H9 (cell line): ENCODE results near the gene MEP1A. TPM values are rescaled to one million over a fixed set of nuclear protein-coding genes. Genes with fewer than 3 reads are reported as not detected.
A peak's percentile ranks its signal among the peaks of the same experiment; 100 is the strongest.

Experiments
- DNase-seq: peaks from one replicate; pipeline ENCODE4 v3.0.0-alpha.2; 2017
- H2AFZ ChIP-seq: one replicate; pipeline ENCODE4 v1.6.1; 2013; ENCODE audit warnings: mild to moderate bottlenecking, low read length, control low read depth, moderate library complexity
- H2AK5ac ChIP-seq: 2 replicates; pipeline ENCODE4 v1.6.1; 2013; ENCODE audit warnings: low read length, control low read depth, mixed read lengths; ENCODE audit not compliant: insufficient read length
- H2BK120ac ChIP-seq: one replicate; pipeline ENCODE4 v1.6.1; 2013; ENCODE audit warnings: low read depth, mild to moderate bottlenecking, low read length, control low read depth, inconsistent platforms; ENCODE audit not compliant: poor library complexity, severe bottlenecking
- H2BK12ac ChIP-seq: 2 replicates; pipeline ENCODE4 v1.6.1; 2013; ENCODE audit warnings: low read length, control low read depth, mixed read lengths, low read depth; ENCODE audit not compliant: insufficient read length
- H2BK15ac ChIP-seq: 2 replicates; pipeline ENCODE4 v1.6.1; 2013; ENCODE audit warnings: low read depth, low read length, control low read depth
- H2BK20ac ChIP-seq: one replicate; pipeline ENCODE4 v1.6.1; 2013; ENCODE audit warnings: low read depth, mild to moderate bottlenecking, low read length, control low read depth, inconsistent platforms; ENCODE audit not compliant: poor library complexity, severe bottlenecking
- H2BK5ac ChIP-seq: 2 replicates; pipeline ENCODE4 v1.6.1; 2013; ENCODE audit warnings: low read length, control low read depth, mixed read lengths; ENCODE audit not compliant: insufficient read length
- H3K14ac ChIP-seq: 2 replicates; pipeline ENCODE4 v1.6.1; 2013; ENCODE audit warnings: low read length, control low read depth; ENCODE audit not compliant: insufficient read depth
- H3K18ac ChIP-seq: 2 replicates; pipeline ENCODE4 v1.6.1; 2013; ENCODE audit warnings: low read depth, mild to moderate bottlenecking, mixed read lengths, low read length, control low read depth; ENCODE audit not compliant: insufficient read length
- H3K23ac ChIP-seq: 2 replicates; pipeline ENCODE4 v1.6.1; 2013; ENCODE audit warnings: low read length, control low read depth, mixed read lengths, low read depth; ENCODE audit not compliant: insufficient read length
- H3K23me2 ChIP-seq: 2 replicates; pipeline ENCODE4 v1.6.1; 2013; ENCODE audit warnings: low read depth, mild to moderate bottlenecking, mixed read lengths, low read length, control low read depth; ENCODE audit not compliant: insufficient read length, poor library complexity, severe bottlenecking
- H3K27ac ChIP-seq: 2 replicates; pipeline ENCODE4 v1.5.1; 2013; ENCODE audit warnings: low read length, control low read depth, mixed read lengths, low read depth; ENCODE audit not compliant: insufficient read length
- H3K27me3 ChIP-seq: 2 replicates; pipeline ENCODE4 v1.6.1; 2013; ENCODE audit warnings: low read length, control low read depth, inconsistent platforms; ENCODE audit not compliant: insufficient read depth
- H3K4ac ChIP-seq: 2 replicates; pipeline ENCODE4 v1.6.1; 2013; ENCODE audit warnings: low read depth, mild to moderate bottlenecking, control low read depth, inconsistent platforms, low read length, moderate library complexity
- H3K4me1 ChIP-seq: 2 replicates; pipeline ENCODE4 v1.6.1; 2013; ENCODE audit warnings: low read length, control low read depth, inconsistent platforms; ENCODE audit not compliant: insufficient read depth
- H3K4me2 ChIP-seq: 2 replicates; pipeline ENCODE4 v1.6.1; 2013; ENCODE audit warnings: low read length, control low read depth, mixed read lengths; ENCODE audit not compliant: insufficient read length, insufficient read depth
- H3K56ac ChIP-seq: 2 replicates; pipeline ENCODE4 v1.6.1; 2013; ENCODE audit warnings: low read depth, mild to moderate bottlenecking, mixed read lengths, low read length, control low read depth; ENCODE audit not compliant: insufficient read length
- H3K79me1 ChIP-seq: 2 replicates; pipeline ENCODE4 v1.6.1; 2013; ENCODE audit warnings: low read depth, mild to moderate bottlenecking, moderate library complexity, low read length, control low read depth, inconsistent platforms; ENCODE audit not compliant: insufficient read depth, poor library complexity, severe bottlenecking
- H3K79me2 ChIP-seq: 2 replicates; pipeline ENCODE4 v1.6.1; 2013; ENCODE audit warnings: low read length, control low read depth, inconsistent platforms; ENCODE audit not compliant: insufficient read depth
- H3K9ac ChIP-seq: 2 replicates; pipeline ENCODE4 v1.6.1; 2013; ENCODE audit warnings: low read length, control low read depth, mixed read lengths; ENCODE audit not compliant: insufficient read length; ENCODE audit errors: extremely low read depth
- H3K9me3 ChIP-seq: one replicate; pipeline ENCODE4 v1.6.1; 2013; ENCODE audit warnings: low read depth, low read length, inconsistent platforms; ENCODE audit not compliant: control insufficient read depth
- H3T11ph ChIP-seq: one replicate; pipeline ENCODE4 v1.6.1; 2013; ENCODE audit warnings: mild to moderate bottlenecking, low read length, control low read depth, inconsistent platforms
- H4K20me1 ChIP-seq: one replicate; pipeline ENCODE4 v1.6.1; 2013; ENCODE audit not compliant: control insufficient read depth, insufficient read length, insufficient read depth
- H4K5ac ChIP-seq: 2 replicates; pipeline ENCODE4 v1.6.1; 2013; ENCODE audit warnings: low read depth, mild to moderate bottlenecking, mixed read lengths, low read length, control low read depth; ENCODE audit not compliant: insufficient read length
- H4K8ac ChIP-seq: replicated peaks from 2 replicates; pipeline ENCODE4 v1.6.1; 2013; ENCODE audit warnings: low read length, control low read depth, mixed read lengths, low read depth; ENCODE audit not compliant: insufficient read length
- H4K91ac ChIP-seq: 2 replicates; pipeline ENCODE4 v1.6.1; 2013; ENCODE audit warnings: low read depth, mild to moderate bottlenecking, moderate library complexity, mixed read lengths, low read length, control low read depth; ENCODE audit not compliant: insufficient read length
- H3K27ac Mint-ChIP-seq, 3 experiments: 2 replicates in 2 of 3; 3 replicates in 1 of 3; pipeline ENCODE4 v1.8.0; 2020 to 2021; ENCODE audit warnings: mixed read lengths in 3 of 3, mild to moderate bottlenecking in 1 of 3, moderate library complexity in 1 of 3
- H3K27me3 Mint-ChIP-seq: 2 replicates; pipeline ENCODE4 v1.8.0; 2021; ENCODE audit warnings: low read depth, mild to moderate bottlenecking, moderate library complexity, mixed read lengths
- H3K36me3 Mint-ChIP-seq, 3 experiments: 2 replicates in 2 of 3; 3 replicates in 1 of 3; pipeline ENCODE4 v1.8.0; 2020 to 2021; ENCODE audit warnings: low read depth in 3 of 3, mixed read lengths in 3 of 3; ENCODE audit not compliant: insufficient read depth in 1 of 3
- H3K4me1 Mint-ChIP-seq, 2 experiments: 2 replicates each; pipeline ENCODE4 v1.8.0; 2020; ENCODE audit warnings: mixed read lengths in 2 of 2
- H3K4me3 Mint-ChIP-seq, 2 experiments: 2 replicates in 1 of 2; 3 replicates in 1 of 2; pipeline ENCODE4 v1.8.0; 2020 to 2021; ENCODE audit warnings: mild to moderate bottlenecking in 2 of 2, mixed read lengths in 2 of 2, moderate library complexity in 1 of 2
- H3K9me3 Mint-ChIP-seq, 2 experiments: 2 replicates in 1 of 2; 3 replicates in 1 of 2; pipeline ENCODE4 v1.8.0; 2020; ENCODE audit warnings: mild to moderate bottlenecking in 2 of 2, mixed read lengths in 2 of 2, moderate library complexity in 1 of 2
- WGBS: extraction: QIAGEN DNeasy Blood & Tissue Kit; methylation state at CpG from one replicate; pipeline ENCODE4 v1.1.7; 2013; ENCODE audit warnings: missing lambda C conversion rate, low lambda C conversion rate, mixed read lengths; ENCODE audit not compliant: insufficient read length; ENCODE audit errors: extremely low coverage; 5-methylcytosine and 5-hydroxymethylcytosine counted together
- total RNA-seq: library from RNA; stranded (reverse); gene quantifications from 2 replicates; pipeline ENCODE4 v1.2.1, GENCODE V29; 2021
- TF ChIP-seq, protein P1 (sequence below): fragments of 200-600 bp; sonication (generic); conservative IDR thresholded peaks from 3 replicates; pipeline ENCODE4 v1.8.0; 2021; ENCODE audit warnings: antibody characterized with exemption, mild to moderate bottlenecking

The MEP1A gene
- total RNA-seq, 1 experiment from 2014 or later, result not detected

GRCh38 chr6:46862381-46862780 is 69.2 kb downstream of the MEP1A start:
- Histone ChIP-seq H3K79me2 (no peaks in the 10 kb centered on the region), H2AK5ac (no peak overlapping the region), H3K14ac (no peak overlapping the region), H3K9ac (no peak overlapping the region), H3K4me2 (no peak overlapping the region), H2BK5ac (no peak overlapping the region), H4K8ac (no peak overlapping the region), H2BK20ac (no peak overlapping the region), H3K9me3 (no peaks in the 10 kb centered on the region), H3K79me1 (no peaks in the 10 kb centered on the region), H2BK120ac (no peak overlapping the region), H3K23ac (no peak overlapping the region), H4K20me1 (no peaks in the 10 kb centered on the region), H4K91ac (no peak overlapping the region), H3K27me3 (no peaks in the 10 kb centered on the region), H3K4me1 (no peaks in the 10 kb centered on the region), H3T11ph (no peak overlapping the region), H2AFZ (no peak overlapping the region), H3K4ac (no peak overlapping the region), H2BK12ac (no peak overlapping the region), H3K18ac (no peak overlapping the region), H2BK15ac (no peak overlapping the region), H3K23me2 (no peaks in the 10 kb centered on the region), H3K27ac (no peak overlapping the region), H3K56ac (no peak overlapping the region), H4K5ac (no peak overlapping the region)
- DNase-seq, result no peak
- H3K4me1 Mint-ChIP-seq, result peaks cover 2 to 7% of the 10 kb centered on the region in 2 experiments
- TF ChIP-seq, protein P1, sequence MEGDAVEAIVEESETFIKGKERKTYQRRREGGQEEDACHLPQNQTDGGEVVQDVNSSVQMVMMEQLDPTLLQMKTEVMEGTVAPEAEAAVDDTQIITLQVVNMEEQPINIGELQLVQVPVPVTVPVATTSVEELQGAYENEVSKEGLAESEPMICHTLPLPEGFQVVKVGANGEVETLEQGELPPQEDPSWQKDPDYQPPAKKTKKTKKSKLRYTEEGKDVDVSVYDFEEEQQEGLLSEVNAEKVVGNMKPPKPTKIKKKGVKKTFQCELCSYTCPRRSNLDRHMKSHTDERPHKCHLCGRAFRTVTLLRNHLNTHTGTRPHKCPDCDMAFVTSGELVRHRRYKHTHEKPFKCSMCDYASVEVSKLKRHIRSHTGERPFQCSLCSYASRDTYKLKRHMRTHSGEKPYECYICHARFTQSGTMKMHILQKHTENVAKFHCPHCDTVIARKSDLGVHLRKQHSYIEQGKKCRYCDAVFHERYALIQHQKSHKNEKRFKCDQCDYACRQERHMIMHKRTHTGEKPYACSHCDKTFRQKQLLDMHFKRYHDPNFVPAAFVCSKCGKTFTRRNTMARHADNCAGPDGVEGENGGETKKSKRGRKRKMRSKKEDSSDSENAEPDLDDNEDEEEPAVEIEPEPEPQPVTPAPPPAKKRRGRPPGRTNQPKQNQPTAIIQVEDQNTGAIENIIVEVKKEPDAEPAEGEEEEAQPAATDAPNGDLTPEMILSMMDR, result peak; percentile 57
- no peak overlapping the region for H3K27ac Mint-ChIP-seq
- H3K36me3 Mint-ChIP-seq, result no peaks in the 10 kb centered on the region; a peak in 1 of 7 replicates
- H3K9me3 Mint-ChIP-seq, result peaks cover 3 to 4% of the 10 kb centered on the region in 2 experiments; a peak in 3 of 5 replicates
- no peak overlapping the region for H3K4me3 Mint-ChIP-seq
- no CpG with 5 or more reads among the region's 2 CpGs for WGBS
- H3K27me3 Mint-ChIP-seq, result peaks cover 3% of the 10 kb centered on the region; the same call in 1 of the 2 replicates
